ENCODE results near the gene CCND3.

GRCh38 chr6:41943456-41943855 lies 1.8 kb upstream of the CCND3 start:
- TF ChIP-seq CTCF (IDR thresholded peaks at IDR 0.05), result no peak
- no peak for TF ChIP-seq POLR2AphosphoS5 (IDR thresholded peaks at IDR 0.05)
- TF ChIP-seq EP300 (IDR thresholded peaks at IDR 0.05), result no peak

Measured in gastroesophageal sphincter (tissue), 3 donors.